ENCODE measurements around the gene IFITM2.

IFITM2 gene

GRCh38 chr11:352456-353031 lies 44.9 kb downstream of the IFITM2 start:
- Histone ChIP-seq H3K18ac (ENCODE audit: low read depth in 1 of 2, low read length in 2 of 2) (peak overlapping the region in 1 of 2 experiments; percentile 62), H4K8ac (ENCODE audit: low read length) (no peak overlapping the region), H3K9ac (ENCODE audit: low read length) (peak overlapping the region; percentile 70), H3K27me3 (ENCODE audit: control insufficient read depth in 1 of 2, insufficient read depth in 1 of 2, low read length in 2 of 2) (peaks cover 0 to 2% of the 10 kb centered on the region in 2 experiments), H4K91ac (ENCODE audit: low read length) (peak overlapping the region; percentile 2), H3K4me2 (ENCODE audit: low read length, poor library complexity, severe bottlenecking) (no peak overlapping the region), H3K23ac (ENCODE audit: low read length in 2 of 2) (peak overlapping the region in 1 of 2 experiments; percentile 27), H2BK15ac (ENCODE audit: low read depth, poor library complexity, severe bottlenecking) (peak overlapping the region; percentile 94), H3K4ac (ENCODE audit: low read depth in 1 of 2, low read length in 2 of 2) (peak overlapping the region in 1 of 2 experiments; percentile 43), H3K79me1 (replicated peaks; ENCODE audit: low read length, poor library complexity, severe bottlenecking) (no peaks in the 10 kb centered on the region), H3K4me3 (ENCODE audit: insufficient read depth in 1 of 2, low read depth in 1 of 2, low read length in 2 of 2) (no peak overlapping the region), H2BK120ac (ENCODE audit: low read depth, low read length) (no peak overlapping the region), H3K27ac (ENCODE audit: low read length, poor library complexity, severe bottlenecking) (no peak overlapping the region), H3K14ac (ENCODE audit: low read length in 2 of 2) (no peak overlapping the region), H2AFZ (ENCODE audit: low read depth, low read length) (no peak overlapping the region), H3K4me1 (ENCODE audit: control insufficient read depth, insufficient read depth, low read depth, low read length) (peaks cover 12% of the 10 kb centered on the region), H2AK5ac (ENCODE audit: low read length, severe bottlenecking) (no peak overlapping the region), H2BK12ac (ENCODE audit: low read length in 2 of 2) (peak overlapping the region; percentile 91 to 95), H3K36me3 (ENCODE audit: control insufficient read depth in 1 of 2, insufficient read depth in 2 of 2, low read depth in 1 of 2, low read length in 2 of 2) (peaks cover 5 to 8% of the 10 kb centered on the region in 2 experiments), H2BK5ac (ENCODE audit: low read depth, low read length, poor library complexity, severe bottlenecking) (no peak overlapping the region), H3K9me3 (ENCODE audit: control insufficient read depth, low read length) (no peaks in the 10 kb centered on the region)
- 97% methylated on average over 12 of the region's 12 CpGs for WGBS
- DNase-seq = no peak

GRCh38 chr11:353179-353873 lies 45.7 kb downstream of the IFITM2 start:
- H4K8ac ChIP-seq (ENCODE audit: low read length) = no peak overlapping the region
- no peaks in the 10 kb centered on the region for H3K79me1 ChIP-seq (replicated peaks; ENCODE audit: low read length, poor library complexity, severe bottlenecking)
- DNase-seq = peak; percentile 54
- H3K18ac ChIP-seq (ENCODE audit: low read depth in 1 of 2, low read length in 2 of 2) = peak overlapping the region in 1 of 2 experiments; percentile 58
- H3K4me2 ChIP-seq (ENCODE audit: low read length, poor library complexity, severe bottlenecking) = no peak overlapping the region
- H3K9me3 ChIP-seq (ENCODE audit: control insufficient read depth, low read length) = no peaks in the 10 kb centered on the region
- peaks cover 0 to 7% of the 10 kb centered on the region in 2 experiments for H3K27me3 ChIP-seq (ENCODE audit: control insufficient read depth in 1 of 2, insufficient read depth in 1 of 2, low read length in 2 of 2)
- no peak overlapping the region for H2AK5ac ChIP-seq (ENCODE audit: low read length, severe bottlenecking)
- 72% methylated on average over 14 of the region's 16 CpGs for WGBS
- no peak overlapping the region for H3K4ac ChIP-seq (ENCODE audit: low read depth in 1 of 2, low read length in 2 of 2)
- H3K14ac ChIP-seq (ENCODE audit: low read length in 2 of 2) = no peak overlapping the region
- no peak overlapping the region for H2AFZ ChIP-seq (ENCODE audit: low read depth, low read length)
- peak overlapping the region; percentile 66 for H2BK120ac ChIP-seq (ENCODE audit: low read depth, low read length)
- H3K9ac ChIP-seq (ENCODE audit: low read length) = peak overlapping the region; percentile 70
- H3K4me3 ChIP-seq (ENCODE audit: insufficient read depth in 1 of 2, low read depth in 1 of 2, low read length in 2 of 2) = peak overlapping the region in 1 of 2 experiments; percentile 22
- H2BK5ac ChIP-seq (ENCODE audit: low read depth, low read length, poor library complexity, severe bottlenecking) = no peak overlapping the region
- no peak overlapping the region for H2BK15ac ChIP-seq (ENCODE audit: low read depth, poor library complexity, severe bottlenecking)
- H3K36me3 ChIP-seq (ENCODE audit: control insufficient read depth in 1 of 2, insufficient read depth in 2 of 2, low read depth in 1 of 2, low read length in 2 of 2) = peaks cover 5 to 8% of the 10 kb centered on the region in 2 experiments
- no peak overlapping the region for H4K91ac ChIP-seq (ENCODE audit: low read length)
- peak overlapping the region in 1 of 2 experiments; percentile 7 for H2BK12ac ChIP-seq (ENCODE audit: low read length in 2 of 2)
- H3K4me1 ChIP-seq (ENCODE audit: control insufficient read depth, insufficient read depth, low read depth, low read length) = peaks cover 12% of the 10 kb centered on the region
- H3K23ac ChIP-seq (ENCODE audit: low read length in 2 of 2) = no peak overlapping the region
- no peak overlapping the region for H3K27ac ChIP-seq (ENCODE audit: low read length, poor library complexity, severe bottlenecking)

DNA sequence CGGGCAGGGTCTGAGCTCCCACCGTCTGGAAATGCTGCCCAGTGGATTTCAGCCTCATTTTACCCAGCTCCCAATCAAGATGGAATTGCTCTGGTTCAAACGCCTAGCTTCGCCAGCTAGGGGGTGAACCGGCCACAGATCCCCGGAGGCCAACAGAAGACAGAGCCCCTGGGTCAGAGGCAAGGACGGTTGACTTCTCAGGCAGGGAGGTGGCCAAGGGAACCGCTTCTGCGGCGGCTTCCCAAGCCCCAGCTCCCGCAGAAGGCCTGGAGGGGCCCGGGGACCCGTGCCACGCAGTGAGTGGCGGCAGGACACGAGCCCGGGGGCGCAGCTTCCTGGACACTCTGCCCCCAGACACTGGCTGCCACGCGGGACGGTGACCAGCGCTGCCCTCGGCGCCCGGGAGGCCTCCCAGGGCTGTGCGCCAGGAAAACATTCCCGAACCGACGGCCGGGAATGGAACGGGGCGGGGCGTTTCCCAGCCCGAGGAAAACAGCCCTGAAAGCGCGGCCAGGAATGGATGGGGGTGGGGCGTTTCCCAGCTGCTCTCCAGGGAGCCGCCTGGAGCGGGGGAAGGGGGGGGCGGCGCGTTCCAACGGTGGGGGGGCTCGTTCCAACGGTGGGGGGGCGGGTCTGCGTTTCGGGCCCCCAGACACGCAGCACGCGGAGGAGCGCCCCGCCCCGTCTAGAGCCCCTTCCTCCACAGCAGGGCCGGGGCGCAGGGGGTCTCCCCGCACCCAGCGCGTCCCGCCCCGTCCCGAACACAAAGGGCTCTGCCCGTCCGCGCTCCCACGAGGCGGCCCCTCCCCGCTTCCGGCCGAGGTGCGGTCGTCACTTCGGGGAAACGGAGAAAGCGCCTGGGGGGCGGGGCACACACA lies 48.2 kb downstream of the IFITM2 start:
- 5% methylated on average over 24 of the region's 76 CpGs for WGBS

More for the DNA sequence above, 48.2 kb downstream of the IFITM2 start:
- H3K9me3 ChIP-seq (ENCODE audit: control insufficient read depth, low read length) = peaks cover 6% of the 10 kb centered on the region
- peak overlapping the region; percentile 96 for H4K91ac ChIP-seq (ENCODE audit: low read length)
- peak overlapping the region; percentile 98 for H2AK5ac ChIP-seq (ENCODE audit: low read length, severe bottlenecking)
- peaks cover 5 to 8% of the 10 kb centered on the region in 2 experiments for H3K36me3 ChIP-seq (ENCODE audit: control insufficient read depth in 1 of 2, insufficient read depth in 2 of 2, low read depth in 1 of 2, low read length in 2 of 2)
- peak overlapping the region; percentile 48 to 64 for H3K4me3 ChIP-seq (ENCODE audit: insufficient read depth in 1 of 2, low read depth in 1 of 2, low read length in 2 of 2)
- no peaks in the 10 kb centered on the region for H3K79me1 ChIP-seq (replicated peaks; ENCODE audit: low read length, poor library complexity, severe bottlenecking)
- H2BK15ac ChIP-seq (ENCODE audit: low read depth, poor library complexity, severe bottlenecking) = peak overlapping the region; percentile 99
- peak overlapping the region; percentile 100 for H2BK120ac ChIP-seq (ENCODE audit: low read depth, low read length)
- peak overlapping the region; percentile 91 to 99 for H2BK12ac ChIP-seq (ENCODE audit: low read length in 2 of 2)
- peak overlapping the region; percentile 92 for H3K9ac ChIP-seq (ENCODE audit: low read length)
- H3K4ac ChIP-seq (ENCODE audit: low read depth in 1 of 2, low read length in 2 of 2) = peak overlapping the region; percentile 99 to 100
- H3K27me3 ChIP-seq (ENCODE audit: control insufficient read depth in 1 of 2, insufficient read depth in 1 of 2, low read length in 2 of 2) = peaks cover 0 to 27% of the 10 kb centered on the region in 2 experiments
- peak overlapping the region; percentile 94 for H3K27ac ChIP-seq (ENCODE audit: low read length, poor library complexity, severe bottlenecking)
- peak overlapping the region; percentile 93 for H2BK5ac ChIP-seq (ENCODE audit: low read depth, low read length, poor library complexity, severe bottlenecking)
- peak overlapping the region; percentile 92 for H4K8ac ChIP-seq (ENCODE audit: low read length)
- peak overlapping the region; percentile 33 for H3K4me2 ChIP-seq (ENCODE audit: low read length, poor library complexity, severe bottlenecking)
- H3K18ac ChIP-seq (ENCODE audit: low read depth in 1 of 2, low read length in 2 of 2) = peak overlapping the region; percentile 78 to 92
- peak; percentile 97 for DNase-seq
- no peak overlapping the region for H2AFZ ChIP-seq (ENCODE audit: low read depth, low read length)
- H3K14ac ChIP-seq (ENCODE audit: low read length in 2 of 2) = peak overlapping the region; percentile 9 to 78
- peaks cover 10% of the 10 kb centered on the region for H3K4me1 ChIP-seq (ENCODE audit: control insufficient read depth, insufficient read depth, low read depth, low read length)
- H3K23ac ChIP-seq (ENCODE audit: low read length in 2 of 2) = peak overlapping the region in 1 of 2 experiments; percentile 90
